Smooth muscle cell (in vitro differentiated cells): ENCODE measurements around the gene DAO. TPM values are rescaled to one million over a fixed set of nuclear protein-coding genes. Genes with fewer than 3 reads are reported as not detected.

Experiments used
- DNase-seq: peaks from one replicate; lab custom pipeline; 2025; ENCODE audit not compliant: unreplicated experiment; lab: John Stamatoyannopoulos, UW
- H2AFZ ChIP-seq: fragments of 200-600 bp; sonication (generic); 2 replicates; pipeline ENCODE4 v1.6.0; 2016; ENCODE audit warnings: antibody characterized with exemption, low read depth, mild to moderate bottlenecking
- H3F3A ChIP-seq: fragments of 200-600 bp; sonication (generic); 2 replicates; pipeline ENCODE4 v1.6.0; 2017; ENCODE audit warnings: antibody characterized with exemption, low read depth
- H3K27ac ChIP-seq: fragments of 200-600 bp; sonication (generic); 2 replicates; pipeline ENCODE4 v1.5.1; 2016; ENCODE audit warnings: low read depth, mild to moderate bottlenecking
- H3K27me3 ChIP-seq: fragments of 200-600 bp; sonication (generic); 2 replicates; pipeline ENCODE4 v1.6.1; 2016; ENCODE audit warnings: low read depth, mild to moderate bottlenecking
- H3K36me3 ChIP-seq: fragments of 200-600 bp; sonication (generic); 2 replicates; pipeline ENCODE4 v1.5.1; 2016; ENCODE audit warnings: low read depth
- H3K4me1 ChIP-seq: fragments of 200-600 bp; sonication (generic); 2 replicates; pipeline ENCODE4 v1.5.1; 2016; ENCODE audit warnings: low read depth
- H3K4me2 ChIP-seq: fragments of 200-600 bp; sonication (generic); 2 replicates; pipeline ENCODE4 v1.6.0; 2016; ENCODE audit warnings: mild to moderate bottlenecking
- H3K4me3 ChIP-seq: fragments of 200-600 bp; sonication (generic); 2 replicates; pipeline ENCODE4 v1.5.1; 2016; ENCODE audit warnings: mild to moderate bottlenecking
- H3K79me2 ChIP-seq: fragments of 200-600 bp; sonication (generic); 2 replicates; pipeline ENCODE4 v1.6.0; 2016; ENCODE audit warnings: low read depth, mild to moderate bottlenecking
- H3K9ac ChIP-seq: fragments of 200-600 bp; sonication (generic); 2 replicates; pipeline ENCODE4 v1.6.0; 2016; ENCODE audit warnings: low read depth
- H3K9me3 ChIP-seq: fragments of 200-600 bp; sonication (generic); replicated peaks from 2 replicates; pipeline ENCODE4 v1.5.1; 2016; ENCODE audit warnings: low read depth
- H4K20me1 ChIP-seq: fragments of 200-600 bp; sonication (generic); 2 replicates; pipeline ENCODE4 v1.6.0; 2016; ENCODE audit warnings: low read depth
- CTCF ChIP-seq: fragments of 200-600 bp; sonication (generic); IDR thresholded peaks from 2 replicates; pipeline ENCODE4 v1.5.1; 2017; ENCODE audit warnings: borderline replicate concordance, mild to moderate bottlenecking, antibody characterized with exemption; ENCODE audit not compliant: insufficient read depth, poor library complexity, severe bottlenecking
- WGBS: methylation state at CpG from one replicate; pipeline ENCODE4 v1.1.7; 2016; ENCODE audit warnings: low lambda C conversion rate; 5-methylcytosine and 5-hydroxymethylcytosine counted together
- microRNA counts: library from miRNA; unstranded; fragments of <30 nt; microRNA quantifications from one replicate; lab custom pipeline; 2016
- microRNA-seq: library from miRNA; unstranded; fragments of <30 nt; microRNA quantifications from one replicate; pipeline ENCODE4, GENCODE V29; 2016; ENCODE audit warnings: borderline number of aligned reads
- polyA plus RNA-seq: library from polyadenylated mRNA; unstranded; fragments of >200 nt; fragmentation: Nextera tagmentation; extraction: Ambion mirVana; gene quantifications from 2 replicates; pipeline ENCODE4 v1.2.1, GENCODE V29; 2016
- small RNA-seq: library from RNA; depleted of rRNA; stranded (forward); fragments of <200 nt; gene quantifications from one replicate; pipeline ENCODE3, GENCODE V24; 2014
- total RNA-seq: library from RNA; depleted of rRNA; stranded (reverse); fragments of >200 nt; gene quantifications from 2 replicates; pipeline ENCODE4 v1.2.3, GENCODE V29; 2014

DAO gene
- total and polyA plus RNA-seq, 2 experiments from 2014 or later, result not detected

GRCh38 chr12:108948367-108948766 lies 68.5 kb downstream of the DAO start:
- no peak for DNase-seq
- H3F3A ChIP-seq, result no peaks in the 10 kb centered on the region
- no peaks in the 10 kb centered on the region for H3K27me3 ChIP-seq
- no peak overlapping the region for H3K4me3 ChIP-seq
- no peaks in the 10 kb centered on the region for H4K20me1 ChIP-seq
- no peaks in the 10 kb centered on the region for H3K9me3 ChIP-seq
- no peak for TF ChIP-seq CTCF
- no peak overlapping the region for H3K4me2 ChIP-seq
- H3K79me2 ChIP-seq, result no peaks in the 10 kb centered on the region
- H3K36me3 ChIP-seq, result no peaks in the 10 kb centered on the region
- no peak overlapping the region for H3K9ac ChIP-seq
- H3K27ac ChIP-seq, result no peak overlapping the region
- no peaks in the 10 kb centered on the region for H3K4me1 ChIP-seq
- H2AFZ ChIP-seq, result no peak overlapping the region

- Histone ChIP-seq H4K20me1 (no peaks in the 10 kb centered on the region), H3K4me3 (no peak overlapping the region), H3K27me3 (no peaks in the 10 kb centered on the region), H3K27ac (no peak overlapping the region), H3F3A (peaks cover under 1% of the 10 kb centered on the region), H3K9me3 (no peaks in the 10 kb centered on the region), H2AFZ (no peak overlapping the region), H3K4me1 (no peaks in the 10 kb centered on the region), H3K4me2 (no peak overlapping the region), H3K79me2 (no peaks in the 10 kb centered on the region), H3K9ac (no peak overlapping the region), H3K36me3 (no peaks in the 10 kb centered on the region)
- WGBS, result 100% methylated on average over 1 of the region's 1 CpG
- no peak for DNase-seq
- no peak for TF ChIP-seq CTCF
Observed at GRCh38 chr12:108949976-108950375, 70.1 kb downstream of the DAO start.

MicroRNA genes within 50 kb of the gene (microRNA counts, 767-probe panel; counts per million panel counts)
- 183 counts per million for microRNA hsa-miR-619 (lab: Ali Mortazavi, UCI)

Small RNA genes within 50 kb of the gene (microRNA-seq; reads per million reads assigned to microRNA genes)
- gene MIR619, result not detected

Small RNA genes within 50 kb of the gene (small RNA-seq; reads per million reads assigned to genes)
- gene MIR619 (0.11 reads per million), gene RNU6-361P (not detected)

Other genes with a start within 250 kb of the DAO start
- 1.3 and 2.0 TPM in 2 replicates for gene SELPLG, start 246.2 kb upstream of the DAO start, total RNA-seq
- 0.09 and 1.6 TPM in 2 replicates for gene SELPLG, start 246.2 kb upstream of the DAO start, polyA plus RNA-seq
- gene CORO1C, start 148.6 kb upstream of the DAO start, total RNA-seq, result 136 and 145 TPM in 2 replicates
- gene CORO1C, start 148.6 kb upstream of the DAO start, polyA plus RNA-seq, result 96.7 and 107 TPM in 2 replicates
- gene SSH1, start 22.5 kb upstream of the DAO start, total RNA-seq, result 15.2 and 17.2 TPM in 2 replicates
- 22.0 and 24.7 TPM in 2 replicates for gene SSH1, start 22.5 kb upstream of the DAO start, polyA plus RNA-seq
- not detected in 2 replicates for gene SVOP, start 141.0 kb downstream of the DAO start, total RNA-seq
- gene SVOP, start 141.0 kb downstream of the DAO start, polyA plus RNA-seq, result not detected in 2 replicates
- gene USP30, start 172.5 kb downstream of the DAO start, total RNA-seq, result 15.1 and 19.9 TPM in 2 replicates
- 9.1 and 10.3 TPM in 2 replicates for gene USP30, start 172.5 kb downstream of the DAO start, polyA plus RNA-seq
- gene ALKBH2, start 213.4 kb downstream of the DAO start, total RNA-seq, result 6.3 and 13.6 TPM in 2 replicates
- 17.6 and 23.3 TPM in 2 replicates for gene ALKBH2, start 213.4 kb downstream of the DAO start, polyA plus RNA-seq
- gene UNG, start 217.5 kb downstream of the DAO start, total RNA-seq, result 17.1 and 18.2 TPM in 2 replicates
- 22.8 and 27.3 TPM in 2 replicates for gene UNG, start 217.5 kb downstream of the DAO start, polyA plus RNA-seq
- 2.0 and 3.0 TPM in 2 replicates for gene ACACB, start 236.5 kb downstream of the DAO start, total RNA-seq
- 0.58 and 2.2 TPM in 2 replicates for gene ACACB, start 236.5 kb downstream of the DAO start, polyA plus RNA-seq